Erythroblast (primary cell): ENCODE measurements around the gene DHRS13.

Experiments
- GATA1 ChIP-seq: IDR thresholded peaks from 2 replicates; pipeline ENCODE4 v1.6.1; 2011; ENCODE audit warnings: low read depth, mild to moderate bottlenecking, control low read depth, low read length, moderate library complexity
- POLR2A ChIP-seq: IDR thresholded peaks from 2 replicates; pipeline ENCODE4 v1.6.1; 2011; ENCODE audit warnings: mild to moderate bottlenecking, low read length

DNA sequence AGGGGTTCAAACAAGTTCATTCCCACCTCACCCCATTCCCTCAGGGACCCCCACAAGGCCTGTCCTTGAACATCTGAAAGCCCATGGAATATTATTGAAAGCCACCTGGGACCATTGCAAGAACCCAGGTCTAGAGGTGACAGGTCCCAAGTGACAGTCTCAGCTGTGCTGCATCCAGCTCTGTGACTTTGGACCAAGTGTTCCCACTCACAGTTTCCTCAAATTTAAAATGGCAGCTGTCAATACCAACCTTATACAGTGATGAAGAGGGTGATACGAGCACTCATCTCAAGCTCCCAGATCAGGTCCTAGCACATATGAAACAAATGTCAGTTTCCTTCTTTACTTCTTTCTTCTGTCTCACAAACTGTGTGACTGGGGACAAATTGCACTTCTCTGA lies 38.9 kb downstream of the DHRS13 start:
- TF ChIP-seq POLR2A, result no peak
- no peak for TF ChIP-seq GATA1
